ENCODE data around the gene IKBKG.

The IKBKG gene

GRCh38 chrX:154592505-154592904 is 45.1 kb downstream of the IKBKG start:
- no peak for TF ChIP-seq CTCF (conservative IDR thresholded peaks at IDR 0.05; ENCODE audit: low read length)
- H3K4me3 ChIP-seq (ENCODE audit: low read length), result no peak overlapping the region
- DNase-seq (ENCODE audit: low read depth), result no peak

- no peak for TF ChIP-seq CTCF (conservative IDR thresholded peaks at IDR 0.05; ENCODE audit: low read length)
- DNase-seq (ENCODE audit: low read depth), result no peak
- H3K4me3 ChIP-seq (ENCODE audit: low read length), result no peak overlapping the region
These were observed 45.8 kb downstream of the IKBKG start for GRCh38 chrX:154593201-154593600.

GRCh38 chrX:154594491-154594890 is 47.1 kb downstream of the IKBKG start:
- DNase-seq (ENCODE audit: low read depth), result no peak
- H3K4me3 ChIP-seq (ENCODE audit: low read length), result no peak overlapping the region
- TF ChIP-seq CTCF (conservative IDR thresholded peaks at IDR 0.05; ENCODE audit: low read length), result no peak

GRCh38 chrX:154595559-154596249 is 48.3 kb downstream of the IKBKG start:
- no peak overlapping the region for H3K4me3 ChIP-seq (ENCODE audit: low read length)
- TF ChIP-seq CTCF (conservative IDR thresholded peaks at IDR 0.05; ENCODE audit: low read length), result no peak

GRCh38 chrX:154596290-154596929 is 49.0 kb downstream of the IKBKG start:
- peak; percentile 31 for TF ChIP-seq CTCF (conservative IDR thresholded peaks at IDR 0.05; ENCODE audit: low read length)
- no peak overlapping the region for H3K4me3 ChIP-seq (ENCODE audit: low read length)
- DNase-seq (ENCODE audit: low read depth), result peak; percentile 94

More at GRCh38 chrX:154595559-154596249, 48.3 kb downstream of the IKBKG start:
- DNase-seq (ENCODE audit: low read depth), result peak; percentile 38

GRCh38 chrX:154597221-154597620 is 49.8 kb downstream of the IKBKG start:
- no peak for TF ChIP-seq CTCF (conservative IDR thresholded peaks at IDR 0.05; ENCODE audit: low read length)
- H3K4me3 ChIP-seq (ENCODE audit: low read length), result no peak overlapping the region
- no peak for DNase-seq (ENCODE audit: low read depth)

- no peak overlapping the region for H3K4me3 ChIP-seq (ENCODE audit: low read length)
- no peak for DNase-seq (ENCODE audit: low read depth)
These were observed 51.2 kb downstream of the IKBKG start for GRCh38 chrX:154598656-154599055.

More at GRCh38 chrX:154598656-154599055, 51.2 kb downstream of the IKBKG start:
- TF ChIP-seq CTCF (conservative IDR thresholded peaks at IDR 0.05; ENCODE audit: low read length), result no peak
